Stimulated activated CD8-positive, alpha-beta memory T cell treated with anti-CD3 and anti-CD28 coated beads, Interleukin-7, amount 100 ng/mL, for 1 hour (primary cell): Measurements from ENCODE around the gene UBE2V1.
"Not testable (repeated sequence)": the region's sequence is repeated elsewhere in the genome, so short reads cannot be mapped to it uniquely, and the experiment has no call there.

Source experiments
- DNase-seq, 2 donors: peaks; one replicate each; pipeline ENCODE4 v3.0.0-alpha.2; 2020; ENCODE audit warnings: low read depth in 2 of 2

The UBE2V1 gene

GRCh38 chr20:50115591-50116367, 2.8 kb upstream of the UBE2V1 start:
- DNase-seq = peak; percentile 74 to 80

DNA sequence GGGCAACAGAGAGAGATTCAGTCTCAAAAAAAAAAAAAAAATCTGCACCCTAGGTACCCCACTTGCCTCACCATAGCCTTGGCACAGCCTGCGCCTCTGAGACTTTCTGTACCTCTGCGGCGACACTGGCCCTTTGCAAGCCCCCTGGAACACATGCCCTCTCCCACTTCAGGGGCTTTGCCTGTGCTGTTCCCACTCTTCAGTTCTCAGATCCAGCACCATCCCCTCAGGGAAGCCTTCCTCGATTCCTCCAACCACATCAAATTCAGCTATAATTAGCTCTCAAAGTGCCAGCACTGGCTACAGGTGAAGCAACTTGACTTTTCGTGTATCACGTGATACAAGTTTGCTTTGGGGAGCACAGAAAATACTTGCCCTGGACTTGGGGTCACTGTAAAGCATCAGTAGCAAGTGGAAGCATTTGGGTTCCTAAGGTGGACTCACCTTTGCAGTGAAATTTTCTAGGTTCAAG, 2.1 kb upstream of the UBE2V1 start:
- no peak for DNase-seq

GRCh38 chr20:50113420-50114224, 672 bp upstream of the UBE2V1 start:
- no peak for DNase-seq

DNA sequence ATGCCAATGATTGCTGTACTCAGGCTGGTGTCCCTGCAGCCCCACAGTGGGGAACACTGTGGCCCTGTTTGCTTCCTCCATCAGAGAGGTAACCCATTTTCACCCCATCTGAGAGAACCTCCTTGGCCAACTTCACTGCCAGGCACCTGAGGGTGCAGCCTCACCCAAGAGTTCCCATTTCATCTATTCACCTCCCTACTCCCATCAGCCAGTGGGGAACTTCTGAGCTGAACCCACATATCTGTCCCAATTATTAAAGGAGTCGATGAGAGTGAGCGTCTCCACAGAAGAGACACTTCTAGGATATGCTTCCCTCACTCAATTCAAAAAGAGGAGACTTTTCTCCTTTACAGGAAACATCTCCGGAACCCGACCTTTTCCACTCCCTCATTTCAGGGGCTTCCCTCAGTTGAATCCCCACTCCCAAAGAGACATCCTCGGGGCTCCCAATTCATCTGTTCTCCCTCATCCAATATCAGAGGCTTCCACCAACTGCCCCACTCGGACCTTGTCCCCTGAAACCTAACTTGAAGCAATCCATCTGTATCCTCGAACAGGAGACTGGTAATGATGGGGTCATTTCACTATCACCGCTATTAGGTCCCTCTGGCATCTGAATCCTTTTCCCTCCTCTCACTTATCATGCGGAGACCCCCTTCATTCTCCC, 988 bp downstream of the UBE2V1 start:
- no peak for DNase-seq

DNA sequence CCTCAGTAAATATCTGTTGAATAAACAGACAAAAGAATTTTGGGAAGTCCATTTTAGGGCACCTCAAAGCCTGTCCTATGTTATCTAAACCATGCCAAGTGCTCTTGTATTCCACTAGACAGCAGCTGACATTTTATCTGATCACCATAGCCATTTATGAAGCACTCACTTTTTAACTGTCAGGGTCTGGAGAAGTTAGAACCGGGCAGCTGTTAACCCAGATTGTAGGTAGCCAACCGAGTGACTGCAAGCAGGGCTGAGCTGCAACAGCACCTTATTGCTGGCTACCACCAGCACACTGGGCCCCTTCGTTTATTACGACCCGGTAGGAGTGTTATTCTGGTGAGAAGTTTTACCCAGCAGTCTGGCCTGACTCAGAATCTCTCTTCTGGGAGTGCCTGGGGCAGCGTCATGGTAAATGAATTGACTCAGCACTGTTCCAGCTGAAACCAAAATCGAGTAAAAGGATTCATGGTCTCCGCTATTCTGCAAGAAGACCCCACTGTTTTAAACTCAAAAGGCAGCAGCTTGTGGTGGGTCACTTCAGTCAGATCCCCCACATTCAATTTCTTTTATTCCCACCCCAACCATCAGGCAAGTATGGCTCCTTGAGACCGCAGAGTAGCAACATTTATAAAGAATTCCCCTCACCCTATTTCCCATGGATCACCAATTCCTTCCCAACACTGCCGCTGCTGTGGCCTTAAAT, 1.7 kb downstream of the UBE2V1 start:
- no peak for DNase-seq

- DNase-seq = no peak
Measured at GRCh38 chr20:50110141-50111047, 2.6 kb downstream of the UBE2V1 start.

DNA sequence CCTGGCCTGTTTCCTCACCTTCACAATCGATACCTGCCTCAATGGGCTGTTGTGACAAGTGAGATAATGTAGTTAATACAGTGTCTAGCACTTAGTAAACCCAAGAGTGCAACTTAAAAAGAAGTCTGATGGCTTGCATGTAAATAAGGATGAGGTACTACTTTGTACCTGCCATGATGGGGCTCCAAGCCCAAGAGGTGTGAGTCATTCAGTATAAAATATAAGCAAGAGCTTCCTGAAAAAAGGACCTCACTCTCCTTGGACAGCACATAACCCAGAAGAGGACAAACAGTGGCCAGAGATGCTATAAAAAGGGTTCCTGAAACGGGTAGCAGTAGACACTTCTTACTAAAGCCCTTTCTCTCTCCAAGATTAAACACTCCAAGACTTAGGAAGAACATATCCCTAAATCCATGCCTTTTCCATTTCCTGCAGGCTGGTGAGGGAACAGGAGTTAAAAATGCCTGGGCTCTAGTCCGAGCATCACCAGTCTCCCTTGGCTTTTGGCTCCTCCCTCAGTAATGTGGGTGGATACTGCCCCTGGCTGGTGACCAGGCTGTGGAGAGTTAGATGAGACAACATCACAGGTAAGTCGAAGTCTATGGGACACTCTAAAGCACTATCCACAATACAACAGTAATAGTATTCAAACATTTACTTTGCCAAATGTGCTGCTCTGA, 4.3 kb downstream of the UBE2V1 start:
- no peak for DNase-seq

- DNase-seq = no peak
Measured at GRCh38 chr20:50107796-50108331, 5.1 kb downstream of the UBE2V1 start.

- DNase-seq = no peak
Measured at GRCh38 chr20:50107086-50107660, 5.8 kb downstream of the UBE2V1 start.

- DNase-seq = not testable (repeated sequence)
Measured at GRCh38 chr20:50106669-50107068, 6.3 kb downstream of the UBE2V1 start.

DNA sequence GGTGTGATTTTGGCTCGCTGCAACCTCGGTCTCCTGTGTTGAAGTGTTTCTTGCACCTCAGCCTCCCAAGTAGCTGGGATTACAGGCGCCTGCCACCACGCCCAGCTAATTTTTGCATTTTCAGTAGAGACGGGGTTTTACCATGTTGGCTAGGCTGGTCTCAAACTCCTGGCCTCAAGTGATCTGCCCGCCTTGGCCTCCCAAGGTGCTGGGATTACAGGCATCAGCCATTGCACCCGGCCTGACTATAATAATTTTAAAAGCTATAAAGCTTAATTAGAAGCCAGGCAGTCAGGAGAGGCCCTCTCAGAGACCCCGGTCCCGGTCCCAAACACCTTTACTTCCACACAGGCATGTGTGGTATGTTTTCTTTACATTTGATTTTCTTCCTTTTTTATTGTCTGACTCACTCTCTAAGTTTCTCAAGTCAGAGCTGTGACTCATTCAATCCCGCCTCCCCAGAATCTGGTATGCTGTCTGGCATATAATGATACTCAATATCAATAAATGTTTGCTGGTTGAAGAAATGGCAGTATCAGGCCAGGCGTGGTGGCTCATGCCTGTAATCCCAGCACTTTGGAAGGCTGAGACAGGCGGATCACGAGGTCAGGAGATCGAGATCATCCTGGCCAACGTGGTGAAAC, 9.4 kb downstream of the UBE2V1 start:
- DNase-seq = not testable (repeated sequence)

DNA sequence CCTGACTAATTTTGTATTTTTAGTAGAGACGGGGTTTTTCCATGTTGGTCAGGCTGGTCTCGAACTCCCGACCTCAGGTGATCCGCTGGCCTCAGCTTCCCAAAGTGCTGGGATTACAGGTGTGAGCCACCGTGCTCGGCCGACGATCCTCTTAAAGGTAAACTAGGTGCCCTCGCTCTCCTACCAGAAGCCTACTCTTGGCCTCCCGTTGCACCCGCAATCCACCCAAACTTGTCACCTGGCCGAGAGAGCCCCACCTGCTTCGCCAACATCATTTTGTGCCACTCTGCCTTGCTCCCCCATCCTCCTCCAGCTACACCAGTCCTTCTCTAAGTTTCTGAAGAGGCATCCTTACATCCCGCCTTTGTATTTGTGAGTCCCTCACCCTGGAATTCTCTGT, 10.4 kb downstream of the UBE2V1 start:
- DNase-seq = not testable (repeated sequence)

- DNase-seq = no peak
Measured at GRCh38 chr20:50101887-50102286, 11.1 kb downstream of the UBE2V1 start.

DNA sequence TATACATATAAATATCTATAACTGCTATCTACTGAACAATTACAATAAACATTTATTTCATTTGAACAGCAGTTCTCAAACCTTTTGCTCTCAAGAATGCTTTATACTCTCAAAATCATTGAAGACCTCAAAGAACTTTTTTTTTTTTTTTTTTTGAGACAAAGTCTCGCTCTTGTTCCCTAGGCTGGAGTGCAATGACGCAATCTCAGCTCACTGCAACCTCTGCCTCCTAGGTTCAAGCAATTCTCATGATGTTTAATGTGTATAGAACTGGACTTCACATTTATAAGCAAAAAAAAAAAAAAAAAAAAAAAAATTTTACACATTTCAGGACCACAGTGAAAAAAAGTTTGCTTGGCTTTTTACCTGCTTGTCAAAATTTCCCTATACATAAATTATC, 11.7 kb downstream of the UBE2V1 start:
- no peak for DNase-seq

DNA sequence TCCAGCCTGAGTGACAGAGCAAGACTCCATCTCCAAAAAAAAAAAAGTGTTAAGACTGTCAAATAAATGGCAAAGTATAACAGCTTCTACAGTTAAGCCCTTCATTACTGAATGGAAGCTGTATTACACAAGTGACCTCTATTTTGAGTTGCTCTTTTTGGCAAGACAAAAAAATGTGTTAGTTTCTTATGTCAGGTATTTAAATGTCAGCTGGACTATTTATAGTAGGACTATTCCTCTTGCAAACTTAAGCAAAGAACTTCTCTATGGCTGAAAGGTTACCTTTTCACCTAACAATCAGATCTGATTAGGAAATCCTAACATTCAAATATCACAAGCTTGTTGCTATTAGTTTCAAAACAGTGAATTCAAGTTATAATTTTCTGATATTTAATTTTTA, 12.4 kb downstream of the UBE2V1 start:
- no peak for DNase-seq

DNA sequence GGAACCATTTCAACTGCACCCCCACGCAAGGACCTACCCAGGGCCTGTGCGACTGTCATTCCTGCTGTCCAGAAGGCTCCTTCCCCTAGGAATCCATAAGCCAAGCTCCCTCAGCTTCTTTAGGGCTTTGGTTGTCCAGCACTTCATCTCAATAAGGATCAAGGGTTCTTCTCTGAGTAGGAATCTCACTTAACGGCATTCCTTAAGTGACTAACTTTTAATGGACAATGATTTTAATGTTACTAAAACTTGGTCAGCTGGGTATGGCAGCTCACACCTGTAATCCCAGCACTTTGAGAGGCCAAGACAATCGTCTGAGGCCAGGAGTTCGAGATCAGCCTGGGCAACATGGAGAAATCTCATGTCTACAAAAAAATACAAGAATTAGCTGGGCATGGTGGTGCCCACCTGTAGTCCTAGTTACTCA, 13.4 kb downstream of the UBE2V1 start:
- no peak for DNase-seq

GRCh38 chr20:50099113-50099512, 13.8 kb downstream of the UBE2V1 start:
- no peak for DNase-seq

DNA sequence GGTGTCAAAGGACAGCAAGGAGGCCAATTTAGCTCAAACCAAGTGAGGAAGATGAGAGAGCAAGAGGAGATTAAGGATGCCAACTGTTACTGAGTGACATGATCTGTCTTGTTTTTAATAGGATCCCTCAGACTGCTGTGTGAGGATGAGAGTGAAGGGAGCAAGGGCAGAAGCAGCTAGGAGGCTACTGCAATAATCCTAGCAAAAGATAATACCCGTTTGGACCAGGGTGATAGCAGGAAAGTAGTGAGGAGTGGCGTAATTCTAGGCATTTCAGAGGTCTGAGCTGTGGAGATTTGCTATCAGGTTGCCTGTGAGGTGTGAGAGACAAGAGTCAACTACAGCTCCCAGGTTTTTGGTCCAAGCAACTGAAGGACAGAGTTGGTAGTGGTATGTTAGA, 14.7 kb downstream of the UBE2V1 start:
- DNase-seq = no peak

DNA sequence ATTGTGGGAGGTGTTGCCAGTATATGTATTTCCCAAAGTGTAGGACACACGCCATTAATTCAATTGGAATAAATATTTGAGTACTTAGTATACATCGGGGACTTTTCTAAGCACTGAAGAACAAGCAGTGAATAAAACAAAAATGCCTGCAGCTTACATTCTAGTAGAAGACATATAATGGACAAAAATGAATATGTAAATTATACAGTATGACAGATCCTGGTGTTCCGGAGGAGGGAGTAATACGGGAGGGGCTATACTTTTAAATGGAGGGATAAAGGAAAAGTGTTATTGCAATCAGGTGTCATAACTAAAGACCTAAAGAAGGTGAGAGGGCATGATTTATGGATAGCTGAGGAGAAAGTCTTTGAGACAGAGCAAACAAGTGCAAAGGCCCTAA, 15.1 kb downstream of the UBE2V1 start:
- DNase-seq = no peak
